ENCODE measurements around the gene SQSTM1. TPM values are rescaled to one million over a fixed set of nuclear protein-coding genes. Genes with fewer than 3 reads are reported as not detected.

SQSTM1 gene
- total and polyA plus RNA-seq, 4 donors, result 127 to 330 (median 256) TPM

GRCh38 chr5:179882338-179882737 lies 61.6 kb downstream of the SQSTM1 start (continued):
- TF ChIP-seq REST (IDR thresholded peaks at IDR 0.05) (no peak), SP1 (IDR thresholded peaks at IDR 0.05) (no peak), RXRA (IDR thresholded peaks at IDR 0.05) (no peak)

GRCh38 chr5:179883163-179883562 lies 62.5 kb downstream of the SQSTM1 start:
- H3K4me3 ChIP-seq (ENCODE audit: low read depth in 1 of 3, low read length in 3 of 3), result no peak overlapping the region
- no peak for TF ChIP-seq SP1 (IDR thresholded peaks at IDR 0.05)
- no peak for TF ChIP-seq TAF1 (conservative IDR thresholded peaks at IDR 0.05)
- no peak for TF ChIP-seq CTCF (IDR thresholded peaks at IDR 0.05; ENCODE audit: low read depth, low read length, missing input control)
- TF ChIP-seq REST (IDR thresholded peaks at IDR 0.05), result no peak
- TF ChIP-seq ZBTB33 (IDR thresholded peaks at IDR 0.05), result no peak
- TF ChIP-seq FOXA2 (IDR thresholded peaks at IDR 0.05), result no peak
- TF ChIP-seq ATF3 (IDR thresholded peaks at IDR 0.05), result no peak
- no peak for TF ChIP-seq HNF4G (IDR thresholded peaks at IDR 0.05)
- no peaks in the 10 kb centered on the region for H3K27me3 ChIP-seq (ENCODE audit: control insufficient read depth in 4 of 4, insufficient read depth in 4 of 4, low read length in 3 of 4)
- H3K9ac ChIP-seq (ENCODE audit: low read depth in 1 of 2, low read length in 2 of 2), result no peak overlapping the region
- DNase-seq (ENCODE audit: low spot score), result no peak
- H3K27ac ChIP-seq (ENCODE audit: low read depth in 1 of 2, low read length in 2 of 2), result no peak overlapping the region
- H3K36me3 ChIP-seq (ENCODE audit: control insufficient read depth in 4 of 4, insufficient read depth in 3 of 4, low read depth in 1 of 4, low read length in 3 of 4), result peaks cover 2 to 63% (median 37%) of the 10 kb centered on the region in 4 donors
- peaks cover 5 to 11% (median 8%) of the 10 kb centered on the region in 4 donors for H3K9me3 ChIP-seq (ENCODE audit: control insufficient read depth in 4 of 4, low read length in 3 of 4)
- H3K4me1 ChIP-seq (ENCODE audit: control insufficient read depth in 4 of 4, insufficient read depth in 4 of 4, low read length in 3 of 4), result no peaks in the 10 kb centered on the region
- 98% methylated on average over 3 of the region's 3 CpGs for WGBS

All from liver (tissue), 9 donors.